Measurements from ENCODE around the gene PCYOX1L. TPM values are rescaled to one million over a fixed set of nuclear protein-coding genes. Genes with fewer than 3 reads are reported as not detected.

Gene PCYOX1L
- polyA plus RNA-seq, 3 donors, result 9.8 to 31.8 (median 13.5) TPM

GRCh38 chr5:149372932-149373331 is 15.1 kb downstream of the PCYOX1L start:
- Histone ChIP-seq H3K9ac (ENCODE audit: insufficient read depth, low read length, poor library complexity, severe bottlenecking) (no peak overlapping the region), H3K4me2 (replicated peaks; ENCODE audit: extremely low read depth, low read length, poor library complexity, severe bottlenecking) (no peak overlapping the region), H3K36me3 (replicated peaks in 1 of 2; ENCODE audit: control insufficient read depth in 1 of 2, insufficient read depth in 2 of 2, low read length in 2 of 2) (peaks cover 0 to 2% of the 10 kb centered on the region in 2 donors), H3K4me1 (ENCODE audit: control insufficient read depth in 1 of 2, insufficient read depth in 2 of 2, low read length in 2 of 2) (no peaks in the 10 kb centered on the region), H3K4me3 (replicated peaks in 1 of 3; ENCODE audit: low read depth in 2 of 3, low read length in 3 of 3) (no peak overlapping the region), H3K79me2 (ENCODE audit: insufficient read depth, low read length) (no peaks in the 10 kb centered on the region), H3K27me3 (ENCODE audit: control insufficient read depth in 2 of 2, insufficient read depth in 2 of 2, low read length in 2 of 2) (no peaks in the 10 kb centered on the region), H3K9me3 (replicated peaks in 1 of 2; ENCODE audit: control insufficient read depth in 1 of 2, insufficient read depth in 1 of 2, low read length in 2 of 2) (no peaks in the 10 kb centered on the region), H4K20me1 (ENCODE audit: insufficient read depth, low read length) (no peaks in the 10 kb centered on the region), H3K27ac (ENCODE audit: low read depth in 1 of 2, low read length in 2 of 2) (no peak overlapping the region), H2AFZ (ENCODE audit: insufficient read depth, low read depth, low read length, poor library complexity, severe bottlenecking) (no peak overlapping the region)
- peaks cover 0 to 4% (median 3%) of the 10 kb centered on the region in 3 donors for H3K27me3 Mint-ChIP-seq (ENCODE audit: low read depth in 3 of 3)
- H3K36me3 Mint-ChIP-seq, result peaks cover 5 to 9% of the 10 kb centered on the region in 2 donors
- no peak for TF ChIP-seq CTCF (IDR thresholded peaks at IDR 0.05)
- DNase-seq, result no peak
- no peak overlapping the region for H3K4me3 Mint-ChIP-seq
- intact Hi-C loops (cut with micrococcal nuclease), result loop anchor here in 1 of 2 donors (5.0 kb wide), 1 partner anchor 56 kb away; no protein-coding TSS in a partner anchor
- no peaks in the 10 kb centered on the region for H3K4me1 Mint-ChIP-seq
- no peaks in the 10 kb centered on the region for H3K9me3 Mint-ChIP-seq
- no CpG with 5 or more reads among the region's 3 CpGs for WGBS (ENCODE audit: insufficient coverage)
- no peak overlapping the region for H3K27ac Mint-ChIP-seq

GRCh38 chr5:149374303-149374702 is 16.5 kb downstream of the PCYOX1L start:
- intact Hi-C loops (cut with micrococcal nuclease), result loop anchor here in 1 of 2 donors (5.0 kb wide), 1 partner anchor 57 kb away; no protein-coding TSS in a partner anchor
- Histone ChIP-seq H4K20me1 (ENCODE audit: insufficient read depth, low read length) (no peaks in the 10 kb centered on the region), H3K36me3 (replicated peaks in 1 of 2; ENCODE audit: control insufficient read depth in 1 of 2, insufficient read depth in 2 of 2, low read length in 2 of 2) (no peaks in the 10 kb centered on the region), H3K27ac (ENCODE audit: low read depth in 1 of 2, low read length in 2 of 2) (no peak overlapping the region), H3K79me2 (ENCODE audit: insufficient read depth, low read length) (no peaks in the 10 kb centered on the region), H3K4me3 (replicated peaks in 1 of 3; ENCODE audit: low read depth in 2 of 3, low read length in 3 of 3) (no peak overlapping the region), H3K27me3 (ENCODE audit: control insufficient read depth in 2 of 2, insufficient read depth in 2 of 2, low read length in 2 of 2) (no peaks in the 10 kb centered on the region), H3K4me1 (ENCODE audit: control insufficient read depth in 1 of 2, insufficient read depth in 2 of 2, low read length in 2 of 2) (no peaks in the 10 kb centered on the region), H3K9ac (ENCODE audit: insufficient read depth, low read length, poor library complexity, severe bottlenecking) (no peak overlapping the region), H3K9me3 (replicated peaks in 1 of 2; ENCODE audit: control insufficient read depth in 1 of 2, insufficient read depth in 1 of 2, low read length in 2 of 2) (no peaks in the 10 kb centered on the region), H2AFZ (ENCODE audit: insufficient read depth, low read depth, low read length, poor library complexity, severe bottlenecking) (no peak overlapping the region), H3K4me2 (replicated peaks; ENCODE audit: extremely low read depth, low read length, poor library complexity, severe bottlenecking) (no peak overlapping the region)
- Mint-ChIP-seq H3K36me3 (peaks cover 0 to under 1% of the 10 kb centered on the region in 2 donors), H3K4me3 (no peak overlapping the region), H3K4me1 (no peaks in the 10 kb centered on the region), H3K27me3 (ENCODE audit: low read depth in 3 of 3) (peaks cover 0 to 5% (median 0%) of the 10 kb centered on the region in 3 donors), H3K27ac (no peak overlapping the region), H3K9me3 (no peaks in the 10 kb centered on the region)
- DNase-seq, result no peak
- no peak for TF ChIP-seq CTCF (IDR thresholded peaks at IDR 0.05)
- WGBS (ENCODE audit: insufficient coverage), result 95% methylated on average over 19 of the region's 20 CpGs

Measured in CD14-positive monocyte (primary cell).